ENCODE results near the gene ATXN10.
"Not testable (repeated sequence)": the region's sequence is repeated elsewhere in the genome, so short reads cannot be mapped to it uniquely, and the experiment has no call there.

ATXN10 gene, protein sequence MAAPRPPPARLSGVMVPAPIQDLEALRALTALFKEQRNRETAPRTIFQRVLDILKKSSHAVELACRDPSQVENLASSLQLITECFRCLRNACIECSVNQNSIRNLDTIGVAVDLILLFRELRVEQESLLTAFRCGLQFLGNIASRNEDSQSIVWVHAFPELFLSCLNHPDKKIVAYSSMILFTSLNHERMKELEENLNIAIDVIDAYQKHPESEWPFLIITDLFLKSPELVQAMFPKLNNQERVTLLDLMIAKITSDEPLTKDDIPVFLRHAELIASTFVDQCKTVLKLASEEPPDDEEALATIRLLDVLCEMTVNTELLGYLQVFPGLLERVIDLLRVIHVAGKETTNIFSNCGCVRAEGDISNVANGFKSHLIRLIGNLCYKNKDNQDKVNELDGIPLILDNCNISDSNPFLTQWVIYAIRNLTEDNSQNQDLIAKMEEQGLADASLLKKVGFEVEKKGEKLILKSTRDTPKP

DNA sequence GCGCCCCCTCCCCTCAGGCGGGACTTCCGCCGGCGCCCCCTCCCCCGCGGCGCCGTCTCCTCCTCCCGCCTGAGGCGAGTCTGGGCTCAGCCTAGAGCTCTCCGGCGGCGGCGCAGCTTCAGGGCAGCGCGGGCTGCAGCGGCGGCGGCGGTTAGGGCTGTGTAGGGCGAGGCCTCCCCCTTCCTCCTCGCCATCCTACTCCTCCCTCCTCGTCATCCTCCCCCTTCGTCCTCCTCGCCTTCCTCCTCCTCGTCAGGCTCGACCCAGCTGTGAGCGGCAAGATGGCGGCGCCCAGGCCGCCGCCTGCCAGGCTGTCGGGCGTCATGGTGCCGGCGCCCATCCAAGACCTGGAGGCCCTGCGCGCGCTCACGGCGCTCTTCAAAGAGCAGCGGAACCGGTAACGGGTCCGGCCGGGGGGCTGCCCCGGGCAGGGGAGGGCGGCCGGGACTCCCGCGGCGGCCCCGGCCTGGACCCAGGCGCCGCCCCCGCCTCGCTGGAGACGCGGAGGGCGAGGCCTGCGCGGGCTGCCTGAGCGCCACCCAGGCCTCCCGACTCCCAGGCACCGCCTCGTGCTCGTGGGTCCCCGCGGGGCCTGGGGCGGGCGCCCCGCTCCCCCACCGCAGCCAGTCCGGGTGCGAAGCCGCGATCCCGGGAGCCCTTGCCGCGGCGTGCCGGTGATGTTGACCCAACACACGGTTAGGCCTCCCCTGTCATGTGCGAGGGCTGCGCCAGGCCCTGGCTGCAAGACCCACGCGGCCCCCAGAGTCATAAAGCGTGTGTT, at the start of gene ATXN10:
Gene ATXN10, plus strand, starts transcription at position 52 of the 781 bp plus-strand sequence. Its CDS starts 230 bp downstream, at position 282.
- peak; percentile 4 for DNase-seq

DNA sequence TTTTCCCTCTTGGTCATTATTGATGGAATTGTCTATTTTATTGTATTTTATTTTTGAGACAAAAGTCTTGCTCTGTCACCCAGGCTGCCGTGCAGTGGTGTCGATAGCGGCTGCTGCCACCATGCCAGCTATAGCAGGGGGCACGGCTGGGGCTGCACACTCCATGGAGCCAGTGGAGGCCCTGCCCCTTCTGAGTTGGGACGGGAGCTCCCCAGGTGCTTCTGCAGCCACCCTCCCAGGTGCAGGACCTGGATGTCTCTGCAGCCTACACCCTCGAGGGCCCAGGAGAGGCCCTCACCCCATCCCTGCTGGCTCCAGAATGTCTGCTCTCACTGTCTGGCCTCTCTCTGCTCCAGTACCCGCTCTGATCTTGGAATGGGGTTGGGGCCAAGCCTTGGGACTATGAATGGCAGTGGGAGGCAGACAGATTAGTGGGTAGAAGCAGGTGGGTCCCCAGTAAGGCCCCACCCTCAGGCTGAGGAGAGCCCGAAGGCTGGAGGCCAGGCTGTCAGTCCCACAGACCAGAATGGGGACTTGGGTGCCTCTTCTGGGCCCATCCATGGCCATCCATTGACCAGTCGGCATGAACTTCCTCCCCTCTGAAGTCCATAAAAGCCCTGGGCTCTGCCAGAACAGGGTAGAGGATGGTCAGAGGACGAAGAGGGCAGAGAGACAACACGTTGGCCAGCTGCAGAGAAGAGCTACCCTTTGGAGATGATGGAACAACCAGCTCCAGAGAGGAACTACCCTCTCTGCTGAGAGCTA, 49.6 kb upstream of the ATXN10 start:
- no peak for DNase-seq

DNA sequence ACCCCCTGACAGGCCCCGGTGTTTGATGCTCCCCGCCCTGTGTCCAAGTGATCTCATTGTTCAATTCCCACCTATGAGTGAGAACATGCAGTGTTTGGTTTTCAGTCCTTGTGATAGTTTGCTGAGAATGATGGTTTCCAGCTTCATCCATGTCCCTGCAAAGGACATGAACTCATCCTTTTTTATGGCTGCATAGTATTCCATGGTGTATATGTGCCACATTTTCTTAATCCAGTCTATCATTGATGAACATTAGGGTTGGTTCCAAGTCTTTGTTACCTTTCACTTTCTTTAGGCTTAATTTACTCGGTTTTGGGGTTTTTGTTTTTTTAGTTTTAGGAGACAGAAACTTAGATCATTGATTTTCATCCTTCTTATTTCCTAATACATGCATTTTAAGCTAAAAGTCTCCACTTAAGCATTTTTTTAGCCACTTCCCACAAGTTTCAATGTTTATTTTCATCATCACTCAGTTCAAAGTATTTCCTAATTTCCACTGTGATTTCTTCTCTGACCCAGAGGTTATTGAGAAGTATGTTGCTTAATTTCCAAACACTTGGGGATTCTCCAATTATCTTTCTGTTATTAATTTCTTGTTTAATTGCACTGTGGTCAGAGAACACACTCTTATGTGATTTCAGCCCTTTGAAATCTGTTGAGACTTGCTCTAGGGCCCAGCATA, 48.0 kb upstream of the ATXN10 start:
- not testable (repeated sequence) for DNase-seq

DNA sequence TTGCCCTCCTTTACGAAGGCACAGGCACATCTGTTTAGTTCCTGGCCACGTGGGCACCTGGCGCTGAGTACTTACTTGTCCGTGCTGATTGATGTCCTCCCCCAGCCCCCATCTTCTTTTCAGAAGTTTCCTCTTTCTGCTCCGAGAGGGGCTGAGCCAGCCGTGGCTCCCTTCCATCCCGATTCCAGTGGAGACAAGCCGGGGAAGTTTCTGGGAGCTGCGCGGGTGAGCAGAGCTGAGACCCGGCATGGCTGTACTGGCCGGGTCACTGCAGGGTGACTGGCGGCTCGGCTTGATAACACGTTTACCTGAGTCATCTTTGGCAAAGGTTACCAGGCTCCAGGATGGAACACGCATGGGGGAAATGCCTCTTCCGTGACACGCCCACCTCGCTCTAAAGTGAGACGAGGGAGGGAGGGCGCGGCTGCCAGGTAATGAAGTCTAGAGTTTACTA, 45.4 kb upstream of the ATXN10 start:
- DNase-seq = no peak

DNA sequence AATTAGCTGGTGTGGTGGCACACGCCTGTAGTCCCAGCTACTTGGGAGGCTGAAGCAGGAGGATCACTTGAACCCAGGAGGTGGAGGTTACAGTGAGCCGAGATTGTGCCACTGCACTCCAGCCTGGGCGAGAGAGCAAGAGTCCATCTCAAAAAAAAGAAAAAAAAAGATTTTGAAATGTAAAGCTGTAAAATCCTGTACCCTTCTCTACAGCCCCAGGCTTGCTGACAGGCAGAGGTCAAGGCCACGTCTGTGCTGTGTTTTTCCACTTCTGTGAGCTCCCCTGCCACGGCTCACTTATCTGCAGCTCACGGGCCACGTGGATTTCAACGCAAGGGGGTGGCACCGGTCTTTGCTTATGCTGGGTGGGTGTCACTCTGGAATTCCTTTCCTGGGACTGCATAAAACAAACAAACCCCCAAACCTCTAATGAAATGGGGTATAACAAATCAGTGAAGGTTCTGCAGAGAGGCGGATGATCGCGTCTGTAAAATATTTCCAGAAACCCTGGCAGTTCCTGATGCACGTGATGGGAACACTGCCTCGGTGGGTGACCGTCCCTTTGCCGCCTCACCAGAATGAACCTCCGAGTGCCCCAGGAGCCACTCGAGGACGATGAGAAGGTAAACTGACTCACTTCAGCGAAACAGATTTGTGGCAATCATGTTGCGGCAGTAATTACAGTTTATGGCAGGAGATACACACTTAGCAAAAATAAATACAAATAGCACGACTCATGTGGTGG, 44.0 kb upstream of the ATXN10 start:
- no peak for DNase-seq

DNA sequence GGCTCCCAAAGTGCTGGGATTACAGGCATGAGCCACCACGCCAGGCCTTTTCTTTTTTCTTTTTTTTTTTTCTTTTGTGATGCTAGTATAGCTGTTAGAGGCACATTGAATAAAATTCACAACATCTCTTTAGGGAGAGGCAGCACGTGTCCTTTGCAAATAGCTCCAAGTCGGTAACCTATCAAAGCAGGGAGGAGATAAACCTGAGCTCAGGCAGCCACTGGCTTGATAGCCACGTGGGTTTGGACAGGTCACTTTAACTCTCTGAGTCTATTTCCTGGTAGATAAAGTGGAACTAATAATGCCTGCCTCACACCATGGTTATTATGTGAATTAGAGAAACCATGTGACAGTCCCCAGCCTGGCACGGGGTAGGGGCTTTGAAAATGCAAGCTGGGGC, 43.1 kb upstream of the ATXN10 start:
- no peak for DNase-seq

DNA sequence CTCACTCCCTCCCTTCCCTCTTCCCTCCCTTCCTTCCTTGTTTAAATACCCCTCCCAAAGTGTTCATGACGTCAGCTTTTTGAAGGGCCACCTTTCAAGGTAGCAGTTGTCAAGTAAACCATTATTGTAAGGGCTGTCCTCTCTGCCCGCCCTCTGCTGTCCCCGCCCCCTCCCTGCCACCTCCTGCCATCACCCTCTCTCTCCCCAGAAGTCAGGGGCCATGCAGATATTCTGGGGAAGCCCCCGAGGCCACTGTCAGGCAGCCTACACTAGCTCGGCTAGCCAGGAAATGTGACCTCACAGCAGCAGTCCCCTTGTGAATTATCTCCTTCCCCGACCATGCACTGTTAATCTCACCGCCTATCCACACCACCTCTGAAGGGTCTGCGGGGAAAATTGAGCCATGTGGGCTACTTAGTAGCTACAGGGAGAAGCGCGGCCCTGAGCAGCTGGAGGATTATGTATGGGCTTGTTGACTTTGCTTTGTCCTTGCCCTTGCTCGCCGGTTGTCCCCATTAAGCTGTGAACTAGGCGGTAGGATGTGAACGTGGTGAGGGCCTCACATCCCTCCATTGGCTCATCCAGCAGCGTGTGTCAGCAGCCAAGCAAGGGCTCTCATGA, 42.1 kb upstream of the ATXN10 start:
- no peak for DNase-seq

DNA sequence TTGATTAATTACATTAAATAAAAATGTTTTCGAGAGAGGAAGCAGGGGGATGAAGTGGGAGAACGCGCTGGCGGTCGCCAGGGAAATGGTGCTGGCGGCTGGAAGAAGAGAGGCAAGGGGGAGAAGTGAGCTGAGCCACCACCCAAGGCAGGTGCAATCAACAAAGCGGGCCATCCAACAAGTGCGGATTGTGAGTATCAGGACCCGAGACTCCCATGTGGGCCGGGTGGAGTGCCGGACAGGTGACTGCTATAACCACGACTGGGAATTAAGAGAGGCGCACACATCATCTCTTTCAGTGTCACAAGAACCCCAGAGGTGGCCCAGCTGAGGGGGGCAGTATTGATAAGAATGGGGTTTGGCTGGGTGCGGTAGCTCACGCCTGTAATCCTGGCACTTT, 41.2 kb upstream of the ATXN10 start:
- no peak for DNase-seq

DNA sequence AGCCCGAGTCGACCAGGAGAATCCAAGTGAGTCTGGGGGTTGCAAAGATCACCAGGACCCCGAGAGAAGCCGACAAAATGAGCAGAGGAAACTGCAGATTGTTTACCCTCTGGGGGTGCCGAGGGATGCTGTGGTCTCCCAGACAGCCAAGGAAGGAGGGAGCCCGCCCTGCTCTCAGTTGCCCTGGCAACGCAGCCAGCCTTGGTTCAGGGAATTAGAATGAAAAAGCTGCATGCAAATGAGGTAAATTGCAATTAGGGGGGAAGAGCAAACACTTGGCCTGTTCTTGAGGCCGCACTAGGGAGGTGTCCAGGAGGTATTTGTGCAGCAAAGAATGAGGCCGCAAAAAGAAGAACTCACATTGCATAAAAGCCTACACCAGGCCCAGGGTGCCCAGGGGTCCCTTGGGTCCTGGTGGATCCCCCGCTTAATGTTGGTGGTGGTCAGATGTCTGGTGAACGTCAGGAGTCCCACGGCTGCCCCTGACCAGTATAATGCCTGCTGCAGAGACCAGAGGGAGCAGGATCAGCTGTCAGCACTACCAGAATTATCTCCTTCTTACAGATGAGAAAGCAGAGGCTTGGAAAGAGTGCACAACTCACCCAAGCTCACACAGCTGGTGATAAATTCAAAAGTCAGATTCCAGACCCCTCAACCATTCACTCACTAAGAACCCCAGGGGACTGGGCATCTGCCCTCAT, 40.3 kb upstream of the ATXN10 start:
- no peak for DNase-seq

DNA sequence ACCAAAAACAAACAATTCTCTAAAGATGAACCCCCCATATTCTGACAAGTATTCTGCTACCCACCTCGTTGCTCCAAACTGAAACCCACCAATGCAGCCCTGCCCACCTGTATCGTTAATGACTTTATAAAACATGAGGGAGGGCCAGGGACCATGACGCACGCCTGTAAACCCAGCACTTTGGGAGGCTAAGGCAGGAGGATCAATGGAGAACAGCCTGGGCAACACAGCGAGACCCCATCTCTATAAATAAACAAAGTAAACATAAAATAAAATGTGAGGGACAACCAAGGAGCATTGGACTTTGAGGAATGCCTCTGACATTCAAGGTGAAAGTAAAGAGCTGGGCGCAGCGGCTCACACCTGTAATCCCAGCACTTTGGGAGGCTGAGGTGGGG, 39.8 kb upstream of the ATXN10 start:
- no peak for DNase-seq

DNA sequence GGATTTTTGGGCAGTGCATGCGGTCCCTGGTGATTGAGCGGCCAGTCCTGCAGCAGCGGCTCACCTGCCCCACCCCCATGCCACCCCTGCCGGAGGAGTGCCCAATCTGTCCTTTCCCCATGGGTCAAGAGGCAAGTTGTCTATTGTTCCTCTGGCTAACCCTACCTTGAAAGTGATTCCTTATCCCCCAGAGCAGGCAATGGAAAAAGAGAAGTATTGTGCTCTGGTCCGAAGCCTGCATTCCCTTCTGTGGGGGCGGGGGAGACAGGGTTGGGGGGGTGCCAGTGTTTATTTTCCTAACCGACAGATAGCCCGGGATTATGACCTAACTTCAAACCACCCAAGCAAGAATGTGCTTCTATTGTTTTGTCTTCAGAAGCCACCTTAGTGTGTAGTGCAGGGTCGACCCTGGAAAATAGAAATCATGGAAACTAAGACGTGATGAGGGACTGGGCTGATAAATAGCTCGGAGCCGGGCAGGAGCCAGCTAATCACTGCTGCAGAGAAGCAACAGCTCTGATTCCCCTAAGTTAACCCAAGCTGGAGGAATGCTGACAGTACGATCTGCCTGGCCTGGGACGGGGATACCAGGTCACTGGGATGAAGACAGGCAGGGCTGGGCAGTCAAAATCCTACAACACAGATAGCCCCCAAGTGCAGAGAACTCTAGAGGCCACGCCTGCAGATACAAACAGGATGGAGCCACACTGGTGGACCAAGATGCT, 38.7 kb upstream of the ATXN10 start:
- no peak for DNase-seq

DNA sequence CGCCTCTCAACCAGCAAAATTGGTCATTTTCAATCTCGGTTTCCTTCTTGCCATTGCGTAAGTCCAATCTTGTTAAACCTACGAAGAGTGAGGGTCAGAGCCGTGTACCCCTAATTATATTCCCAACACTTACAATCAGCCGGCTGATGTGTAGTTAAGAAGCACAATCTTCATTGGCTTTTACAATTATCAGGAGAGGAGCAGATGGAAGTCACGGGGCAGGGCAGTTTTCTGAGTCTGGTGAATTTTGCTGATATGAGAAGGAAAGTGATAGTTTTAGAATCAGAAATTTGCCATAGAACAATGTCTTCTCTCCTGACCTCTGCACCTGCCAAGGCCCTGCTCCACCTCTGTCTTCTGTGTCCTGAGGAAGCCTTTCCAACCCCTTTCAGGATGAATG, 35.0 kb upstream of the ATXN10 start:
- no peak for DNase-seq

DNA sequence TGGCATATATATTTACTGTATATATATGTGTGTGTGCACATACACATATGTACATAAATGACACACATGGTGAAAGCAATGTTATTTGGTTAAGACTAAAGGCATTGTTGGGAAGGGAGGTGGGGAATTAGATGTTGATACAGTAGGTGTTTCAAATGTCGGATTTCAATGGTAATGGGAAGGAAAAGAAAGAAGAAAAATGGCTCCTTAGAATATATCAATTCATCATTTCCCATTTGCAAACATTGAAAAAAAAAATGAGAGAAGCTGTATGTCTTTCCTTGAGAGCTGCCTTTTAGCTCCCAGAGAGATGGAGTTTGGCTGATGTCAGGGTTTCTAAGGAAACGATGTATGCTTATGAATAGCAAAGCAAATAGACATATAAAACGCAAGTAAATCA, 33.4 kb upstream of the ATXN10 start:
- no peak for DNase-seq

DNA sequence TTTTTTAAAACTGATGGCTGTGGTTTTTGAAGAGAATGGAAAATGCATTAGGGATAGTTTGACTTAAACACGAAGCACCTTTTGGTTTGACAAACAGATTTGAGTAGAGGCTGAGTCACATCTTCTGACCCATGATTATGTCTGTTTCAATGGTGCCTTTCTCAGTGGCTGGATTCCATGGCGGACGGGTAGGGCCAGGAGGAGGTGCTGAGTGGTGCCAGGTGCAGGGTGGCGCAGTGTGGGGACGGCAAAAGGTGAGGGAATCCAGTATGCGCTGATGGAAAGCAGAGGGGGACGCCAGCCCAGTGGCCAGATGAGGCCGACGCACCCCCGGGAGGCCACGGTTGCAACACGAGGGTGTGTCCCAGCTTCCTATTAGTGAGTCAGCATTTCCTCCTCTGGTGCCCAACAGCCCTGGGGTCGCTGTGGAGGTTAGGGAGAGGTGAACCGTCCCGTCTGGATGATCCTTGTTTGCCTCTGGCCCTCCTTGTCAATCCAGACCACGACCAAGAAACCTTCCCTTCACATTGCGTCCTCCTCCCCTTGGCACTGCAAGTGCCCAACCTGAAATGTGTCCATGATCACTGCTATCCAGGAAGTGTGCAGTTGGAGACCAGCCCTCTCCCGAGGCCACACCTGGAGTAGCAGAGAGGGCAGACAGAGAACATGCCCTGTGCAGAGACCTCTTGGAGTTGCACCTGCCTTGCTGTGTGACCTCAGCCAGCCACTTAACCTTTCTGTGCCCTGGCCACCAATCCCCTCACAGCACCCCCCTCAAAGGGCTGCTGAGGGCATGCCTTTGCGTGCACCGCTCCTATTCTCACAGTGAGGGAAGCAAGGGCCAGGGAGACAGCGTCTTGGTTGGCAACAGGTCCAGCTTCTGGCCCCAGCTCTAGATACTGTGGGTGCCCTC, 32.5 kb upstream of the ATXN10 start:
- no peak for DNase-seq

DNA sequence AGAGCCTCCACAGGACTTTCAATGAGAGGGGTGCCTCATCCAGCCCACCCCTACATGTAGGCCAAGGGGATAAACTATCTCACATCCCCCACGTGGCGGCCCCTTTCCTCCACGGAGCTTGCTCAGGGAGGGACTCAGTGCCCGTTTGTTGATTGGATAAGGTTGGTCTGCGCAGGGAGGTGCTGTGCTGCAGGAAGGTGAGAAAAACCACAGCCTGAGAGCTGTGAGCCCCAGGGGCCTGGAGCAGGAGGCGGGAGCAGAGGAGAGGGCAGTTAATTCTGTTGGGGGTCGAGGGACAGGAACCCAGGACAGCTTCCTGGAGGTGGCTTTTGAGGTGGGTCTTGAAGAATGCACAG, 31.9 kb upstream of the ATXN10 start:
- no peak for DNase-seq

DNA sequence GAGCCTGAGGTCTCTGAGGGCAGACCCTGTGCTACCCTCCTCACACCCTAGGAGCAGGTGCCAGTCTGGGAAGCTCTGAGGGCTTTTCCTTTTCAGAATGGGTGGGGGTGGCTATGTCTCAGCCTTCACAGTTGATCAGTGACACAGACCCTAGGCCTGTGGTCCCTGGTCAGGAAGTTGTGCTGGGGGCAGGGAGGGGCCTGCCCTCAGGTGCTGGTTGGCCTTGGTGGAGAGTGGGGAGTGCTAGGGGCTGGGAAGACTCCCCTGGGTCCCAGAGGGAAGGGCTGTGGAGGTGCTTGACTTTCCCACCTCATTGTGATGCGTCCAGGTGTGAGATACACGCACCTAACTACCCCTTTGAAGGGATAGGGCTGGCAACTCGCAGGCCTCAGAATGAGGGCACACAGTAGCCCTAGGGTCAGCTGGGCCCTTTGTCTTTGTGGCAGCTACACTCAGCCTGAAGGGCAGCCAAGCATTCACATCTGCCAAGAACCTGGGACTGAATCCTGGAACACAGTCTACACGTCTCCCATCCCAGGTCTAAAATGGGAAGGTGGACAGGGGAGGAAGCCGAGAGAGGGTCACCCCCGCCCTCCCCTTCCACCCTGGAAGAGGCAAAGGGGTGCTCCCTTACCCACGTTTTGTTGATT, 31.2 kb upstream of the ATXN10 start:
- DNase-seq = no peak

DNA sequence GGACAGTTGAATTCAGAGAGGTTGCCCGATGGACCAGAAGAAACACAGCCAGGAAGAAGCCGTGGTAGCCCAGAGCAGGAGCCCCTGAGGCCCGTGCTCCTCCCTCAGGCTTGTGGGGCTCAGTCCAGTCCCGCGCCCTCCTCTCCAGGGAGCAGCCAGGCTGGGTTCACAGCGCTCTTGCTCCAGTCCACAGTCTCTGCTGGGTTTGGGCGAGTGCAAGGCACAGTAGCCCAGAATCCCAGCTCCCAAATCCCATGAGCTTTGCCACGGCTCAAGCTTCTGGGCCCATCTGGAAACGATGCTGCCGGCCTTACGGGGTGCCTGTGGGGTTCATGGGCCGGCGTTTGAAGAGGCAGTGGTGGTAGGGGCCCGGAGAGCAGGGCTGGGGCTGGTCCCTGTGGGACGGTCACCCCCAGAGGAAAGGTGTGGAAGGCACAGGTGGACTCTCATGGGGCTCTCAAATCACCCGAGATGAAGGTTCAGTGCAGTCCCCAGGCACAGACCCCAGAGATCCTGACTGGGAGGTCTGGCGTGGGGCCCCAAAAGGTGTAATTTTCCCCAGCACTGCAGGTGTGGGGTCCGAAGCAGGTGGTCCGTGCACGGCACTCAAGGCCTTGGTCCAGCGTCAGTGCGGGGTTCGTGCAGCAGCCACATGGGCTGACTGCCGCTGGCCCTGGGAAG, 30.6 kb upstream of the ATXN10 start:
- DNase-seq = no peak

DNA sequence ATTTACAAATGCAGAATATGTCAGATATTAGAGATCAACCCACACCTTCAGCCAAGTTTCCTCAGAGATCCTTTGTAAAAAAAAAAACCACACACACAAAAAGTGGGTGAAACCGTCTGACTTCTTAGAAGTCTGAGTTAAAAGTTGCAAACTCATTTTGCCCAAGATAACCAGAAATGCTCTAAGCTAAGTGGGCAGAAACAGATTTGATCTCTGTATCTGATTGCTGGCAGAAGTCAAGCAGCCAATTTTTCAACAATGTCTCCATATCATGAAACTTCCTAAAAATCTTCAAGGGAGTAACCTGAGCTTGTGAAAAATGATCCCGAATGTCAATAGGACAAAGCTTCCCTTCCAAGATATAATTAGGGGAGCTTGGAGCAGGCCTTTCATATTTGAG, 28.6 kb upstream of the ATXN10 start:
- DNase-seq = no peak

All from NCI-H2081 treated with DMSO at 0.1 percent for 48 hours (cell line).